MM.1S (cell line): ENCODE data around the gene MRGPRG.
A peak's percentile ranks its signal among the peaks of the same experiment; 100 is the strongest.

ENCODE experiments used
- DNase-seq: peaks from one replicate; pipeline ENCODE4 v3.0.0-alpha.2; 2015
- H2AFZ ChIP-seq: fragments of 300-600 bp; sonication (generic); 2 replicates; pipeline ENCODE4 v1.6.0; 2016; ENCODE audit warnings: antibody characterized with exemption, low read length
- H3F3A ChIP-seq: fragments of 300-600 bp; sonication (generic); 2 replicates; pipeline ENCODE4 v1.6.1; 2016; ENCODE audit warnings: mild to moderate bottlenecking, antibody characterized with exemption, low read length, moderate library complexity, mixed read lengths; ENCODE audit not compliant: insufficient read depth
- H3K27ac ChIP-seq: fragments of 300-600 bp; sonication (generic); 2 replicates; pipeline ENCODE4 v1.5.1; 2016; ENCODE audit warnings: mild to moderate bottlenecking, low read length
- H3K27me3 ChIP-seq: fragments of 300-600 bp; sonication (generic); replicated peaks from 2 replicates; pipeline ENCODE4 v1.6.0; 2016; ENCODE audit warnings: low read length; ENCODE audit not compliant: insufficient read depth
- H3K36me3 ChIP-seq: fragments of 300-600 bp; sonication (generic); replicated peaks from 2 replicates; pipeline ENCODE4 v1.6.1; 2016; ENCODE audit warnings: mild to moderate bottlenecking, low read length, mixed read lengths; ENCODE audit not compliant: insufficient read depth
- H3K4me1 ChIP-seq: fragments of 300-600 bp; sonication (generic); 2 replicates; pipeline ENCODE4 v1.6.1; 2016; ENCODE audit warnings: low read length, mixed read lengths
- H3K4me2 ChIP-seq: fragments of 300-600 bp; sonication (generic); 2 replicates; pipeline ENCODE4 v1.6.0; 2016; ENCODE audit warnings: low read depth, low read length
- H3K4me3 ChIP-seq: fragments of 300-600 bp; sonication (generic); 2 replicates; pipeline ENCODE4 v1.5.1; 2016; ENCODE audit warnings: low read length, mixed read lengths
- H3K79me2 ChIP-seq: fragments of 300-600 bp; sonication (generic); 2 replicates; pipeline ENCODE4 v1.6.1; 2016; ENCODE audit warnings: mixed run types, low read length, mixed read lengths
- H3K9ac ChIP-seq: fragments of 300-600 bp; sonication (generic); 2 replicates; pipeline ENCODE4 v1.6.1; 2016; ENCODE audit warnings: low read length, mixed read lengths
- H3K9me2 ChIP-seq: fragments of 300-600 bp; sonication (generic); replicated peaks from 2 replicates; pipeline ENCODE4 v1.6.1; 2016; ENCODE audit warnings: mild to moderate bottlenecking, low read length, mixed read lengths; ENCODE audit not compliant: insufficient read depth
- H3K9me3 ChIP-seq: fragments of 300-600 bp; sonication (generic); replicated peaks from 2 replicates; pipeline ENCODE4 v1.6.1; 2016; ENCODE audit warnings: mild to moderate bottlenecking, low read length, mixed read lengths; ENCODE audit not compliant: insufficient read depth
- H4K20me1 ChIP-seq: fragments of 300-600 bp; sonication (generic); 2 replicates; pipeline ENCODE4 v1.6.1; 2016; ENCODE audit warnings: mild to moderate bottlenecking, low read length, moderate library complexity, mixed read lengths; ENCODE audit not compliant: insufficient read depth
- CTCF ChIP-seq: fragments of 300-600 bp; sonication (generic); IDR thresholded peaks from 2 replicates; pipeline ENCODE4 v1.5.1; 2016; ENCODE audit warnings: antibody characterized with exemption, low read length, mixed read lengths
- EZH2 ChIP-seq: fragments of 300-600 bp; sonication (generic); optimal IDR thresholded peaks from 2 replicates; pipeline ENCODE3; 2017; ENCODE audit warnings: low read depth, mild to moderate bottlenecking, antibody characterized with exemption, low read length, mixed read lengths
- EZH2phosphoT487 ChIP-seq: fragments of 300-600 bp; sonication (generic); IDR thresholded peaks from 2 replicates; pipeline ENCODE4 v1.6.1; 2018; ENCODE audit warnings: antibody characterized with exemption, low read length

The MRGPRG gene

GRCh38 chr11:3231550-3231850, 12.9 kb upstream of the MRGPRG start:
- TF ChIP-seq EZH2: no peak
- no peak for TF ChIP-seq EZH2phosphoT487
- TF ChIP-seq CTCF: no peak
- Histone ChIP-seq H3K36me3 (no peaks in the 10 kb centered on the region), H3K27ac (no peak overlapping the region), H3K4me1 (no peaks in the 10 kb centered on the region; the same call in 1 of the 2 replicates), H3K4me2 (peak overlapping the region; percentile 52; the same call in 1 of the 2 replicates), H3K79me2 (no peaks in the 10 kb centered on the region), H2AFZ (no peak overlapping the region), H4K20me1 (no peaks in the 10 kb centered on the region), H3K9me3 (no peaks in the 10 kb centered on the region), H3K9me2 (no peaks in the 10 kb centered on the region), H3K27me3 (peaks cover 6% of the 10 kb centered on the region; the same call in 1 of the 2 replicates), H3K4me3 (no peak overlapping the region; the same call in 1 of the 2 replicates), H3F3A (no peaks in the 10 kb centered on the region), H3K9ac (no peak overlapping the region; the same call in 1 of the 2 replicates)
- DNase-seq: no peak

DNA sequence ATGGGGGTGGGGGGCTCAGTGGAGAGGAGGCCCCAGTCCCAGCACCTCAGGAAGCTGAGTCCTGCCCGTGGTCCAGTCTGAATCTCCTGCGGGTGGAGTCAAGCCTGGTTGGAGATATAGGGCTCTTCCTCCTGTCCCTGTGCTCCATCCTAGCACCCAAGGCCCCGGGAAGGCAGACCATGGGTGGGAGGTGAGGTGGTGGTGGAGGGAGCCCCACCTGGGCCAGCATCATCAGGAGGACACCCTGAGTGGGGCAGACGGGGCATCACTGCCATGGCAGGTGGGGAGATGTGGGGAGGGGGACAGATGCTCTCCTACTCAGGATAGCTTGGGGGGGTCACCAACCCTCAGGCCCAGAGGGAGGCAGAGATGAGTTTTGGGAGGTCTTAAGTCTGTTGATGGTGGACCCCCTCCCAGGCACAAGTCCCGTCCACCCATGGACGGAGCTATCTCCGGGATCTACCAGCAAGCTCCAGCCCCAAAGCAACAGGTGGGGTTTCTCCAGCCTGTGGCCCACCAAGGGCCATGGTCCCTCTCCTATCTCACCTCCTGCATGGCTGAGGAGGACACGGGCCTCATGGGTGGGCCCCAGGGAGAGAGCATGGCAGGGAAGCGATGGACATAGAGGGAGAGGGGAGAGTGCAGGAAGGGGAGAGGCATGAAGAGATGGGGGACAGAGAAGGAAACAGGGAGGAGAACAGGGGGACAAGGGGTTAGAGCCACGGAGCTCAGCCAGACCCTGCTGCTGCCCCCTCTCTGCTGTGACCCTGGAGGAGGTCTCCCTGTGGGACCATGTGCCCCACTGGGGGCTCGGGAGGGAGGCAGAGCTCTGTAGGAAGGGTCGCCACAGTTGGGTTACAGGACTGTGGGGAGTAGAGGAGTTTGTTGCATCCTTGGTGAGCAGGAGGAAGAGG, 12.3 kb upstream of the MRGPRG start:
- H3K27ac ChIP-seq: no peak overlapping the region
- no peak for DNase-seq
- no peak overlapping the region for H3K4me3 ChIP-seq

More for the DNA sequence above, 12.3 kb upstream of the MRGPRG start:
- Histone ChIP-seq H3K4me1 (no peaks in the 10 kb centered on the region; the same call in 1 of the 2 replicates), H3K9me3 (no peaks in the 10 kb centered on the region), H3F3A (no peaks in the 10 kb centered on the region), H3K4me2 (no peak overlapping the region), H3K9me2 (no peaks in the 10 kb centered on the region), H3K9ac (no peak overlapping the region), H2AFZ (no peak overlapping the region), H3K36me3 (no peaks in the 10 kb centered on the region), H3K27me3 (peaks cover 6% of the 10 kb centered on the region; the same call in 1 of the 2 replicates), H3K79me2 (no peaks in the 10 kb centered on the region), H4K20me1 (no peaks in the 10 kb centered on the region)
- TF ChIP-seq EZH2phosphoT487 (no peak), CTCF (no peak), EZH2 (no peak)
